DND-41 (cell line): ENCODE measurements around the gene FAF1.

Experiments
- EZH2 ChIP-seq: IDR thresholded peaks from 3 replicates; pipeline ENCODE4 v1.6.1; 2012; ENCODE audit warnings: borderline replicate concordance, low read depth, mild to moderate bottlenecking, moderate library complexity, low read length, inconsistent platforms; ENCODE audit not compliant: severe bottlenecking
- TF ChIP-seq, protein P1 (sequence below): IDR thresholded peaks from 2 replicates; pipeline ENCODE4 v1.5.1; 2012; ENCODE audit warnings: borderline replicate concordance, low read length, moderate library complexity, mild to moderate bottlenecking; ENCODE audit not compliant: poor library complexity, severe bottlenecking; ENCODE audit errors: extremely low read depth

DNA sequence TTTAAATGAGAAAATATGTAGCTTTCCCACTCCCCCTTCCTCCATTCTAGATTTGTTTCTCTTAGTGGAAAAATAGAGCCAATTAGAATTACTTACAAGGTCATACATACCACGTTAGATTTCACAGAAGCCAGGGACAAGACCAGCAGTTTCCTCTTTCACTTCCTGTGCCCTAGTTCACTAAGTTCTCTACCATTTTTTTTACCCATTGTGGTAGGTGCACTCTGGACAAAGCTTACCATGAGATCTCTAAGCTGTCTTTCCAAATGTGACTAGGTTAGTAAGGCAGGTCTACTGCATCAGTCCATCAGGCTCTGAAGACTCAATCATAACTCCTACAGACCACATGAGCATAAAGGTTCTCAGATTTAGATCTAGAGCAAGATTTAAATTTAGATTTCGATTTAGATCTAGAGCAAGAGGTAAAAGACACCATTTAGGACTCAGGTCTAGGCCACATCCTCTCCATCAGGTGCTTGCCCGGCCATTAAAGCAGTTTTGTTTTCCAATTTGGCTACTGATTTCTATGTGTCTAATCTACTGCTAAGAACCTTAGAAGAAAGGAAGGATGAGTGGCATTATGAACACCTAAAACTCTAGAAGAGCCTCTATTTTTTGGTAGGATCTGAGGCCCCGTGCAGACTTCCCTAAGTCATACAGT, 235.3 kb downstream of the FAF1 start:
- TF ChIP-seq, protein P1, sequence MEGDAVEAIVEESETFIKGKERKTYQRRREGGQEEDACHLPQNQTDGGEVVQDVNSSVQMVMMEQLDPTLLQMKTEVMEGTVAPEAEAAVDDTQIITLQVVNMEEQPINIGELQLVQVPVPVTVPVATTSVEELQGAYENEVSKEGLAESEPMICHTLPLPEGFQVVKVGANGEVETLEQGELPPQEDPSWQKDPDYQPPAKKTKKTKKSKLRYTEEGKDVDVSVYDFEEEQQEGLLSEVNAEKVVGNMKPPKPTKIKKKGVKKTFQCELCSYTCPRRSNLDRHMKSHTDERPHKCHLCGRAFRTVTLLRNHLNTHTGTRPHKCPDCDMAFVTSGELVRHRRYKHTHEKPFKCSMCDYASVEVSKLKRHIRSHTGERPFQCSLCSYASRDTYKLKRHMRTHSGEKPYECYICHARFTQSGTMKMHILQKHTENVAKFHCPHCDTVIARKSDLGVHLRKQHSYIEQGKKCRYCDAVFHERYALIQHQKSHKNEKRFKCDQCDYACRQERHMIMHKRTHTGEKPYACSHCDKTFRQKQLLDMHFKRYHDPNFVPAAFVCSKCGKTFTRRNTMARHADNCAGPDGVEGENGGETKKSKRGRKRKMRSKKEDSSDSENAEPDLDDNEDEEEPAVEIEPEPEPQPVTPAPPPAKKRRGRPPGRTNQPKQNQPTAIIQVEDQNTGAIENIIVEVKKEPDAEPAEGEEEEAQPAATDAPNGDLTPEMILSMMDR: no peak
- no peak for TF ChIP-seq EZH2
